Lung (tissue), 12 donors: ENCODE measurements around the gene SYT1. TPM values are rescaled to one million over a fixed set of nuclear protein-coding genes. Genes with fewer than 3 reads are reported as not detected.

ENCODE experiments used
- ATAC-seq: fragments of 200-7000 bp; cut with Tn5 transposase; one replicate; pipeline ENCODE4 v1.9.1; 2020; ENCODE audit warnings: moderate number of reproducible peaks; ENCODE audit not compliant: insufficient read depth, low FRiP score
- DNase-seq, 3 donors: peaks; one replicate each; pipeline ENCODE4 v3.0.0-alpha.2; 2013 to 2017
- H3K27ac ChIP-seq, 2 donors: one replicate each; pipeline ENCODE4 v1.5.1; 2013; ENCODE audit warnings: mild to moderate bottlenecking in 2 of 2, moderate library complexity in 2 of 2, control low read depth in 1 of 2, inconsistent platforms in 1 of 2, low read depth in 1 of 2, low read length in 1 of 2
- H3K27me3 ChIP-seq, 3 donors: one replicate each; pipeline ENCODE4 v1.5.1; 2013; ENCODE audit warnings: low read length in 2 of 3; ENCODE audit not compliant: control insufficient read depth in 3 of 3, insufficient read depth in 3 of 3
- H3K36me3 ChIP-seq, 4 donors: one replicate each; pipeline ENCODE4 v1.5.1; 2013; ENCODE audit warnings: low read length in 4 of 4, mild to moderate bottlenecking in 1 of 4, moderate library complexity in 1 of 4; ENCODE audit not compliant: control insufficient read depth in 4 of 4, insufficient read depth in 4 of 4
- H3K4me1 ChIP-seq, 5 donors: one replicate each; pipeline ENCODE4 v1.5.1; 2013; ENCODE audit warnings: low read length in 5 of 5, mild to moderate bottlenecking in 2 of 5, moderate library complexity in 1 of 5; ENCODE audit not compliant: control insufficient read depth in 5 of 5, insufficient read depth in 5 of 5
- H3K4me3 ChIP-seq: one replicate; pipeline ENCODE4 v1.5.1; 2013; ENCODE audit warnings: mild to moderate bottlenecking, control low read depth, moderate library complexity
- H3K9ac ChIP-seq, 2 donors: one replicate each; pipeline ENCODE4 v1.5.1; 2013; ENCODE audit warnings: low read length in 2 of 2, control low read depth in 1 of 2; ENCODE audit not compliant: insufficient read depth in 1 of 2
- H3K9me3 ChIP-seq, 4 donors: one replicate each; pipeline ENCODE4 v1.5.1; 2013; ENCODE audit warnings: low read length in 3 of 4, mild to moderate bottlenecking in 1 of 4, moderate library complexity in 1 of 4; ENCODE audit not compliant: control insufficient read depth in 4 of 4, insufficient read depth in 3 of 4
- WGBS, 2 donors: extraction: QIAGEN DNeasy Blood & Tissue Kit; methylation state at CpG; one replicate each; pipeline ENCODE4 v1.1.7; 2013; 5-methylcytosine and 5-hydroxymethylcytosine counted together
- polyA plus RNA-seq, 2 donors: library from polyadenylated mRNA; stranded (reverse); fragments of 200-250 nt; gene quantifications; one replicate each; pipeline ENCODE4 v1.2.1, GENCODE V29; 2013
- total RNA-seq, 2 donors: library from RNA; depleted of rRNA in 1 of 2; stranded (reverse); fragments of >200 nt in 1 of 2; gene quantifications; one replicate each; pipeline ENCODE4 v1.2.1, GENCODE V29; 2014 to 2021
- TF ChIP-seq, protein P1 (sequence below): IDR thresholded peaks from 2 replicates; pipeline ENCODE4 v1.5.1; 2012; ENCODE audit warnings: mild to moderate bottlenecking; ENCODE audit errors: control extremely low read depth, extremely low read depth
- donor health status: control.
- donor health status: control.
- donor health status: Bipolar disorder and iron deficiency.
- donor health status: healthy.
- donor health status: DM: yes; HTN: yes; CAD: no.

The SYT1 gene
- total and polyA plus RNA-seq, 4 donors = 0.05 to 3.2 (median 0.46) TPM

GRCh38 chr12:79438480-79439174, 574.1 kb downstream of the SYT1 start:
- no peaks in the 10 kb centered on the region for H3K4me1 ChIP-seq
- no peak overlapping the region for H3K27ac ChIP-seq
- no peak overlapping the region for H3K9ac ChIP-seq
- H3K9me3 ChIP-seq = no peaks in the 10 kb centered on the region
- WGBS, 2 donors = 79 to 82% methylated on average over 3 of the region's 3 CpGs
- TF ChIP-seq, protein P1, sequence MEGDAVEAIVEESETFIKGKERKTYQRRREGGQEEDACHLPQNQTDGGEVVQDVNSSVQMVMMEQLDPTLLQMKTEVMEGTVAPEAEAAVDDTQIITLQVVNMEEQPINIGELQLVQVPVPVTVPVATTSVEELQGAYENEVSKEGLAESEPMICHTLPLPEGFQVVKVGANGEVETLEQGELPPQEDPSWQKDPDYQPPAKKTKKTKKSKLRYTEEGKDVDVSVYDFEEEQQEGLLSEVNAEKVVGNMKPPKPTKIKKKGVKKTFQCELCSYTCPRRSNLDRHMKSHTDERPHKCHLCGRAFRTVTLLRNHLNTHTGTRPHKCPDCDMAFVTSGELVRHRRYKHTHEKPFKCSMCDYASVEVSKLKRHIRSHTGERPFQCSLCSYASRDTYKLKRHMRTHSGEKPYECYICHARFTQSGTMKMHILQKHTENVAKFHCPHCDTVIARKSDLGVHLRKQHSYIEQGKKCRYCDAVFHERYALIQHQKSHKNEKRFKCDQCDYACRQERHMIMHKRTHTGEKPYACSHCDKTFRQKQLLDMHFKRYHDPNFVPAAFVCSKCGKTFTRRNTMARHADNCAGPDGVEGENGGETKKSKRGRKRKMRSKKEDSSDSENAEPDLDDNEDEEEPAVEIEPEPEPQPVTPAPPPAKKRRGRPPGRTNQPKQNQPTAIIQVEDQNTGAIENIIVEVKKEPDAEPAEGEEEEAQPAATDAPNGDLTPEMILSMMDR = no peak
- H3K4me3 ChIP-seq = no peak overlapping the region
- no peaks in the 10 kb centered on the region for H3K36me3 ChIP-seq
- no peaks in the 10 kb centered on the region for H3K27me3 ChIP-seq
- ATAC-seq = no peak
- no peak for DNase-seq

DNA sequence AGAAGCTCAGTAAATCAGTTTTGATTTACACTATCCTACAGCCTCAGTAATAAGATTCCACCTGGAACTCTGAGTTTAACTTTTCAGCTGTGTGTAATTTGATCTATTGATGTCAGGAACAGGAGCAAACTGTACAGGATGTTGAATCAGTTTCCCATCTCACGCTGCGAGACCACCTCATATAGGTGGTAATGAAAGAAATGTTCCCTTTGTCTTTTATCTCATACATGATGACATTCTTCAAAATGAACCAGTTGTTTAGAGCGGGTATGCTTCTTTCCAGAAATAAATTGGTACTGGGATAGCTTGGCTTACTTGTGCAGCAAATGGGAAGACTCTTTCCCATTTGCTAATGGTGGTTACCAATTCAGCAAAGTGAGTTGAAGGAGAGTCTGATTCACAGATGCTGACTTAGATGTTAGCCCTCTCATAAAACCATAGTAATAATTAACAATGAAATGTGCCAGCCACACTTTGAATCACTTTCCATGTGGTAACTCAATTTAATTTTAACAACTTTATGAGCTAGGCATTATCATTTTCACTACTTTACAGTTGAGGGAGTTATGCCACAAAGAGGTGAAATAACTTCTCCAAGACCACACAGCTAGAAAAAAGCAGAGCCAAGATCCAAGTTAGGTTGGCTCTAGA, 574.7 kb downstream of the SYT1 start:
- WGBS, 2 donors = 87 to 90% methylated on average over 3 of the region's 3 CpGs
- Histone ChIP-seq H3K9me3 (no peaks in the 10 kb centered on the region), H3K9ac (no peak overlapping the region), H3K36me3 (no peaks in the 10 kb centered on the region), H3K27me3 (no peaks in the 10 kb centered on the region), H3K4me1 (no peaks in the 10 kb centered on the region), H3K27ac (no peak overlapping the region), H3K4me3 (no peak overlapping the region)
- TF ChIP-seq, protein P1 = no peak
- DNase-seq (no peak), ATAC-seq (no peak)

DNA sequence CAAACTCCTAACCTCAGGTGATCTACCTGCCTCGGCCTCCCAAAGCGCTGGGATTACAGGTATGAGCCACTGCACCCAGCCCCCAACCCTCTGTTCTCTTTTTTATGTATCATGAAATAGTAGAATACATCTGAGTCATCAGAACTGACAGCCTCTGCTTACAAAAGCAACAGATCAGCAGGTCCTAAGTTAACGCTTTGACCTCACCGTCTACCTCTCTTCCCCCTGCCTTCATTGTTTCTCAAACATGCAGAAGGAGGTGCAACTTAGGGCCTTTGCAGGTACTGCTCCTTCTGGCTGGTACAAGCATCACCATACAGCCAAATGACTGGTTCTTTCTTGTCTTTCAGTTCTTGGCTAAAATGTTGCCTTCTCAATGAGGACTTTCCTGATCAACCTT, 577.0 kb downstream of the SYT1 start:
- no peaks in the 10 kb centered on the region for H3K27me3 ChIP-seq
- no peaks in the 10 kb centered on the region for H3K4me1 ChIP-seq
- TF ChIP-seq, protein P1 = no peak
- ATAC-seq (no peak), DNase-seq (no peak)
- WGBS, 2 donors = 94% methylated on average over 4 of the region's 4 CpGs
- no peak overlapping the region for H3K27ac ChIP-seq
- H3K9me3 ChIP-seq = no peaks in the 10 kb centered on the region
- H3K9ac ChIP-seq = no peak overlapping the region
- H3K4me3 ChIP-seq = no peak overlapping the region
- H3K36me3 ChIP-seq = no peaks in the 10 kb centered on the region

- H3K27ac ChIP-seq = no peak overlapping the region
- H3K9me3 ChIP-seq = no peaks in the 10 kb centered on the region
- ATAC-seq = no peak
- H3K4me1 ChIP-seq = no peaks in the 10 kb centered on the region
- H3K4me3 ChIP-seq = no peak overlapping the region
- DNase-seq = no peak
- no peak overlapping the region for H3K9ac ChIP-seq
- H3K27me3 ChIP-seq = no peaks in the 10 kb centered on the region
- TF ChIP-seq, protein P1 = no peak
- H3K36me3 ChIP-seq = no peaks in the 10 kb centered on the region
Observed at GRCh38 chr12:79442396-79442795, 577.8 kb downstream of the SYT1 start.
